HG03354 (cell line): ENCODE data around the gene CYP21A2.
"Not testable (repeated sequence)": the region's sequence is repeated elsewhere in the genome, so short reads cannot be mapped to it uniquely, and the experiment has no call there.

Experiments used
- ATAC-seq: cut with Tn5 transposase; IDR thresholded peaks from one replicate; pipeline ENCODE4 v1.9.1; 2021; ENCODE audit warnings: mild to moderate bottlenecking; ENCODE audit not compliant: unreplicated experiment, poor library complexity, severe bottlenecking

The CYP21A2 gene

DNA sequence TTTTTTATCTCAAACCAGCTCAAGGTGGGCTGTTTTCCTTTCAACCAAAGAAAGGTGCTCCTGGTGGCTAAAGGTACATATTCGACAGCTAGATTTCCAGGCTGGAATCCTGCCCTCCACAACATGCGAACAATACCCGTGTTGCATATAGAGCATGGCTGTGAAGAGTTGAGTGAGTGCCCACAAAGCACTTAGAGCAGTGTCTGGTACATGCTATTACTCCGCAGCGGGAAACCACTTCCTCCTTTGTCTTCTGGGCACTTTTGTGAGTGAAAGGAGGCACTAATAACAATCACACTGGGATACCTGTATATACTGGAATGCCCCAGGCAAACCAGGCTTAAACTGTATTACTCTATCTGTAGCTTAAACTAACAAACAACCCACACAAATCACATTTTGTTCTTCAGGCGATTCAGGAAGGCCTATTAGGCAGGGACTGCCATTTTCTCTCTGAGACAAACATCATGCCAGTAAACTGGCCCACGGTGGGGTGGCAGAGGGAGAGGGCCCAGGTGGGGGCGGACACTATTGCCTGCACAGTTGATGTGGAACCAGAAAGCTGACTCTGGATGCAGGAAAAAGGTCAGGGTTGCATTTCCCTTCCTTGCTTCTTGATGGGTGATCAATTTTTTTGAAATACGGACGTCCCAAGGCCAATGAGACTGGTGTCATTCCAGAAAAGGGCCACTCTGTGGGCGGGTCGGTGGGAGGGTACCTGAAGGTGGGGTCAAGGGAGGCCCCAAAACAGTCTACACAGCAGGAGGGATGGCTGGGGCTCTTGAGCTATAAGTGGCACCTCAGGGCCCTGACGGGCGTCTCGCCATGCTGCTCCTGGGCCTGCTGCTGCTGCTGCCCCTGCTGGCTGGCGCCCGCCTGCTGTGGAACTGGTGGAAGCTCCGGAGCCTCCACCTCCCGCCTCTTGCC lies at the start of gene CYP21A2:
TSS of gene CYP21A2 (plus strand) at position 818 of the 927 bp plus-strand sequence. CDS start at position 826, 8 bp downstream.
- not testable (repeated sequence) for ATAC-seq

DNA sequence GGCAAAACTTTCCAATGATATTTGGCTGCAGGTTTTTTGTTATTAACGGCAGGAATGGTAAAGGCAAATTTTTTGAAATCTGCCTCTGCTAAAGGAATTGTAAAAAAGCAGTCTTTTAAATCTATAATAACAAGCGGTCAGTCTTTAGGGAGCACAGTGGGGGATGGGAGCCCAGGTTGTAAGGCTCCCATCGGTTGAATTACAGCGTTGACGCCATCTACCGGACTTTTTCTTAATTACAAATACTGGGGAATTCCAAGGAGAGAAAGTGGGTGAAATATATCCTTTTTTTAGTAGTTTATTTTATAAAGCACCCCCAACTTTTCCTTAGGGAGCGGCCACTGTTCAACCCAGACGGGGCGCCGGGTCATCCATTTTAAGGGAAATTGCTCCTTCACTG lies 48.9 kb upstream of the CYP21A2 start:
- not testable (repeated sequence) for ATAC-seq

DNA sequence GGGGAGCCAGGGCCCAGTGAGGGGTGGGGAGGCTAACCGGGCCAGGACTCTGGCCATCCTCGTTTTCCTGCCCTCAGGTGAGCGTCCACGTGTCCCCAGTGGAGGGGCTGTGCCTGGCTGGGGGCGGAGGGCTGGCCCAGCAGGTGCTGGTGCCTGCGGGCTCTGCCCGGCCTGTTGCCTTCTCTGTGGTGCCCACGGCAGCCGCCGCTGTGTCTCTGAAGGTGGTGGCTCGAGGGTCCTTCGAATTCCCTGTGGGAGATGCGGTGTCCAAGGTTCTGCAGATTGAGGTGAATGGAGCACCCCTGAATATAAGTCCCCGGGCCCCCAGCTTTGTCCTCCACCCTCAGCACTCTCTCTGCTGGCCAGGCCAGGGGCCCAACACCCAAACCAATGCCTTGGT lies 43.8 kb upstream of the CYP21A2 start:
- ATAC-seq, result not testable (repeated sequence)

DNA sequence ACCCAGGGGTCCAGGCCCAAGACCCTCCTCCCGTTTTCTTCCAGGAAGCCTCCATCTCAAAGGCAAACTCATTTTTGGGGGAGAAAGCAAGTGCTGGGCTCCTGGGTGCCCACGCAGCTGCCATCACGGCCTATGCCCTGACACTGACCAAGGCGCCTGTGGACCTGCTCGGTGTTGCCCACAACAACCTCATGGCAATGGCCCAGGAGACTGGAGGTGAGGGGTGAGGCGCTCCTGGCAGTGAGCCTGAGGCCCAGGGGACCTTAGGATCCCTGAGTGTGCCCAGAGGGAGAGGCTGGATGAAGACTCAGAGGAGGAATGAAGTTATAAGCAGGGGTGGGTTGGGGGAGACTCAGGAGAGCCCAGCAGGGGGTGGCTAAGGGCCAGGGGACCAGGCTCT lies 41.8 kb upstream of the CYP21A2 start:
- not testable (repeated sequence) for ATAC-seq

- ATAC-seq, result not testable (repeated sequence)
Observed at GRCh38 chr6:32002546-32003268, 35.5 kb upstream of the CYP21A2 start.

DNA sequence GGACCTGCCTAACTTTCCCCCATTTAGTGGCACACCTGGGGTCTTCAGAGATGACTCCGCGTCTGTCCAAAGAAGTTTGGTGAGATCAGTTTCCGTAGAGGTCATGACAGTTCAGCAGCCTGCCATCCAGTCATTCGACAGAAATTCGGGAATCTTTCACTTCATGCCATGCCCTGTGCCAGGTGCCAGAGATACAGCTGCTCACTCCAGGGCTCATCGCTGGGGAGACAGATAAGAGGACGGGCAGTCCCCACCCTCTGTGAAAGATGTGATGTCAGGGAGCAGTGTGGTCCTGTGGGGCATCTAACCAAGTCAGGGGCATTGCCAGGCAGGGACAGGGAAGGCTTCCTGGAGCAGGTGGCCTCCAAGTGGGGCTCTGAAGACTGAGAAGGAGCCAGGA lies 34.9 kb upstream of the CYP21A2 start:
- not testable (repeated sequence) for ATAC-seq

DNA sequence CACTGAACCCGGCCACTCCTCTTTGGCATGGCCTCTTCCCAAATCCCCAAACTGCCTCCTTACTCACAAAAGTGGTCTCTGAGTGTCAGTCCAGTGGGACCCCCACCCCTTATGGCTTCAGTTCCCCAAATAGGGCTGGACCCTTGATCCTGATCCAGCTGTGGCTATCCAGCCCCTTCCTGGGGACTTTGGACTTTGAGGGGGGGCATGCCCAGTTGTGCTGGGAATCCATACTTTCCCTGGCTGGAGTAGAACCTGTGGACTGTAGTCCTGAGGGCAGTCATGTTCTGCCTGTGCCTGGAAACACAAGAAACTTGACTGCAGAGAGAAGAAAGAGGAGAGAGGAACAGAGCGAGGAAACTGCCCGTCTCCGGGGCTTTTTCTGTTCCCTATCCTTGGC lies 33.8 kb upstream of the CYP21A2 start:
- ATAC-seq, result not testable (repeated sequence)

DNA sequence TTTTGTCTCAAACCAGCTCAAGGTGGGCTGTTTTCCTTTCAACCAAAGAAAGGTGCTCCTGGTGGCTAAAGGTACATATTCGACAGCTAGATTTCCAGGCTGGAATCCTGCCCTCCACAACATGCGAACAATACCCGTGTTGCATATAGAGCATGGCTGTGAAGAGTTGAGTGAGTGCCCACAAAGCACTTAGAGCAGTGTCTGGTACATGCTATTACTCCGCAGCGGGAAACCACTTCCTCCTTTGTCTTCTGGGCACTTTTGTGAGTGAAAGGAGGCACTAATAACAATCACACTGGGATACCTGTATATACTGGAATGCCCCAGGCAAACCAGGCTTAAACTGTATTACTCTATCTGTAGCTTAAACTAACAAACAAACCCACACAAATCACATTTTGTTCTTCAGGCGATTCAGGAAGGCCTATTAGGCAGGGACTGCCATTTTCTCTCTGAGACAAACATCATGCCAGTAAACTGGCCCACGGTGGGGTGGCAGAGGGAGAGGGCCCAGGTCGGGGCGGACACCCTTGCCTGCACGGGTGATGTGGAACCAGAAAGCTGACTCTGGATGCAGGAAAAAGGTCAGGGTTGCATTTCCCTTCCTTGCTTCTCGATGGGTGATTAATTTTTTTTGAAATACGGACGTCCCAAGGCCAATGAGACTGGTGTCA lies 33.2 kb upstream of the CYP21A2 start:
- ATAC-seq, result not testable (repeated sequence)

DNA sequence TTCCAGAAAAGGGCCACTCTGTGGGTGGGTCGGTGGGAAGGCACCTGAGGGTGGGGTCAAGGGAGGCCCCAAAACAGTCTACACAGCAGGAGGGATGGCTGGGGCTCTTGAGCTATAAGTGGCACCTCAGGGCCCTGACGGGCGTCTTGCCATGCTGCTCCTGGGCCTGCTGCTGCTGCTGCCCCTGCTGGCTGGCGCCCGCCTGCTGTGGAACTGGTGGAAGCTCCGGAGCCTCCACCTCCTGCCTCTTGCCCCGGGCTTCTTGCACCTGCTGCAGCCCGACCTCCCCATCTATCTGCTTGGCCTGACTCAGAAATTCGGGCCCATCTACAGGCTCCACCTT lies 32.7 kb upstream of the CYP21A2 start:
- not testable (repeated sequence) for ATAC-seq

DNA sequence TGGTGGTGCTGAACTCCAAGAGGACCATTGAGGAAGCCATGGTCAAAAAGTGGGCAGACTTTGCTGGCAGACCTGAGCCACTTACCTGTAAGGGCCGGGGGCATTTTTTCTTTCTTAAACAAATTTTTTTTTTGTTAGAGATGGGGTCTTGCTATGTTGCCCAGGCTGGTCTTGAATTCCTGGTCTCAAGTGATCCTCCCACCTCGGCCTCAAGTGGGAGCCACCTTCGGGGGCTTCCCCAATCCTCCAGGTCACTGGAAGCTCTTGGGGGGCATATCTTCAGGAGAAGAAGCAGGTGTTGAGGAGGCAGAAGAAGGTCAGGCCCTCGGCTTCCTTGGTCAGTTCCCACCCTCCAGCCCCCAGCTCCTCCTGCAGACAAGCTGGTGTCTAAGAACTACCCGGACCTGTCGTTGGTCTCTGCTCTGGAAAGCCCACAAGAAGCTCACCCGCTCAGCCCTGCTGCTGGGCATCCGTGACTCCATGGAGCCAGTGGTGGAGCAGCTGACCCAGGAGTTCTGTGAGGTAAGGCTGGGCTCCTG lies 32.2 kb upstream of the CYP21A2 start:
- ATAC-seq, result not testable (repeated sequence)

DNA sequence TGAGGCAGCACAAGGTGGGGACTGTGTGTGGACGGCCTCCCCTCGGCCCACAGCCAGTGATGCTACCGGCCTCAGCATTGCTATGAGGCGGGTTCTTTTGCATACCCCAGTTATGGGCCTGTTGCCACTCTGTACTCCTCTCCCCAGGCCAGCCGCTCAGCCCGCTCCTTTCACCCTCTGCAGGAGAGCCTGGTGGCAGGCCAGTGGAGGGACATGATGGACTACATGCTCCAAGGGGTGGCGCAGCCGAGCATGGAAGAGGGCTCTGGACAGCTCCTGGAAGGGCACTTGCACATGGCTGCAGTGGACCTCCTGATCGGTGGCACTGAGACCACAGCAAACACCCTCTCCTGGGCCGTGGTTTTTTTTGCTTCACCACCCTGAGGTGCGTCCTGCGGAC lies 31.1 kb upstream of the CYP21A2 start:
- not testable (repeated sequence) for ATAC-seq

- not testable (repeated sequence) for ATAC-seq
Observed at GRCh38 chr6:32008037-32008436, 30.2 kb upstream of the CYP21A2 start.

DNA sequence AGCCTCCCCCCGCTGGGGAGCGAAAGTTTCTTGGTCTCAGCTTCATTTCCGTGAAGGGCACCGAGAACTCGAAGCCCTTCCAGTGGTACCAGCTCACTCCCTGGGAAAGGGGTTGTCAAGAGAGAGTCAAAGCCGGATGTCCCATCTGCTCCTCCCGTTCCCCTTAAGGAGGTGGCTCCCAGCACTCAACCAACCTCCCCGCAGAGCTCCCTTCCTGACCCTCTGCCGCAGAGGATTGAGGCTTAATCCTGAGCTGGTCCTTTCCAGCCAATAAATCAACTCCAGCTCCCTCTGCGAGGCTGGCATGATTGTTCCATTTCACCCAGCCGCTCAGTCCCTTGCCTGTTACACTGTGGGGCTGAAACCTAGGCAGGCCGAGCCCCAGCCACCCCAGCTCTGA lies 29.6 kb upstream of the CYP21A2 start:
- not testable (repeated sequence) for ATAC-seq

GRCh38 chr6:32009537-32009936 lies 28.7 kb upstream of the CYP21A2 start:
- ATAC-seq, result not testable (repeated sequence)

- ATAC-seq, result not testable (repeated sequence)
Observed at GRCh38 chr6:32010856-32011530, 27.2 kb upstream of the CYP21A2 start.

- ATAC-seq, result not testable (repeated sequence)
Observed at GRCh38 chr6:32012941-32013617, 25.1 kb upstream of the CYP21A2 start.

GRCh38 chr6:32013738-32014137 lies 24.5 kb upstream of the CYP21A2 start:
- ATAC-seq, result not testable (repeated sequence)

GRCh38 chr6:32014547-32014946 lies 23.7 kb upstream of the CYP21A2 start, which contains the start of gene C4B:
Gene C4B (plus strand): TSS chr6:32014795. CDS start chr6:32014846, 51 bp downstream.
- not testable (repeated sequence) for ATAC-seq

DNA sequence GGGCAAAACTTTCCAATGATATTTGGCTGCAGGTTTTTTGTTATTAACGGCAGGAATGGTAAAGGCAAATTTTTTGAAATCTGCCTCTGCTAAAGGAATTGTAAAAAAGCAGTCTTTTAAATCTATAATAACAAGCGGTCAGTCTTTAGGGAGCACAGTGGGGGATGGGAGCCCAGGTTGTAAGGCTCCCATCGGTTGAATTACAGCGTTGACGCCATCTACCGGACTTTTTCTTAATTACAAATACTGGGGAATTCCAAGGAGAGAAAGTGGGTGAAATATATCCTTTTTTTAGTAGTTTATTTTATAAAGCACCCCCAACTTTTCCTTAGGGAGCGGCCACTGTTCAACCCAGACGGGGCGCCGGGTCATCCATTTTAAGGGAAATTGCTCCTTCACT lies 16.1 kb upstream of the CYP21A2 start:
- ATAC-seq, result not testable (repeated sequence)
